H9 (cell line): ENCODE data around the gene HEG1. TPM values are rescaled to one million over a fixed set of nuclear protein-coding genes. Genes with fewer than 3 reads are reported as not detected.

Experiments used
- DNase-seq: peaks from one replicate; pipeline ENCODE4 v3.0.0-alpha.2; 2017
- H2AFZ ChIP-seq: one replicate; pipeline ENCODE4 v1.6.1; 2013; ENCODE audit warnings: mild to moderate bottlenecking, low read length, control low read depth, moderate library complexity
- H2AK5ac ChIP-seq: 2 replicates; pipeline ENCODE4 v1.6.1; 2013; ENCODE audit warnings: low read length, control low read depth, mixed read lengths; ENCODE audit not compliant: insufficient read length
- H2BK120ac ChIP-seq: one replicate; pipeline ENCODE4 v1.6.1; 2013; ENCODE audit warnings: low read depth, mild to moderate bottlenecking, low read length, control low read depth, inconsistent platforms; ENCODE audit not compliant: poor library complexity, severe bottlenecking
- H2BK12ac ChIP-seq: 2 replicates; pipeline ENCODE4 v1.6.1; 2013; ENCODE audit warnings: low read length, control low read depth, mixed read lengths, low read depth; ENCODE audit not compliant: insufficient read length
- H2BK15ac ChIP-seq: 2 replicates; pipeline ENCODE4 v1.6.1; 2013; ENCODE audit warnings: low read depth, low read length, control low read depth
- H2BK20ac ChIP-seq: one replicate; pipeline ENCODE4 v1.6.1; 2013; ENCODE audit warnings: low read depth, mild to moderate bottlenecking, low read length, control low read depth, inconsistent platforms; ENCODE audit not compliant: poor library complexity, severe bottlenecking
- H2BK5ac ChIP-seq: 2 replicates; pipeline ENCODE4 v1.6.1; 2013; ENCODE audit warnings: low read length, control low read depth, mixed read lengths; ENCODE audit not compliant: insufficient read length
- H3K14ac ChIP-seq: 2 replicates; pipeline ENCODE4 v1.6.1; 2013; ENCODE audit warnings: low read length, control low read depth; ENCODE audit not compliant: insufficient read depth
- H3K18ac ChIP-seq: 2 replicates; pipeline ENCODE4 v1.6.1; 2013; ENCODE audit warnings: low read depth, mild to moderate bottlenecking, mixed read lengths, low read length, control low read depth; ENCODE audit not compliant: insufficient read length
- H3K23ac ChIP-seq: 2 replicates; pipeline ENCODE4 v1.6.1; 2013; ENCODE audit warnings: low read length, control low read depth, mixed read lengths, low read depth; ENCODE audit not compliant: insufficient read length
- H3K23me2 ChIP-seq: 2 replicates; pipeline ENCODE4 v1.6.1; 2013; ENCODE audit warnings: low read depth, mild to moderate bottlenecking, mixed read lengths, low read length, control low read depth; ENCODE audit not compliant: insufficient read length, poor library complexity, severe bottlenecking
- H3K27ac ChIP-seq: 2 replicates; pipeline ENCODE4 v1.5.1; 2013; ENCODE audit warnings: low read length, control low read depth, mixed read lengths, low read depth; ENCODE audit not compliant: insufficient read length
- H3K27me3 ChIP-seq: 2 replicates; pipeline ENCODE4 v1.6.1; 2013; ENCODE audit warnings: low read length, control low read depth, inconsistent platforms; ENCODE audit not compliant: insufficient read depth
- H3K4ac ChIP-seq: 2 replicates; pipeline ENCODE4 v1.6.1; 2013; ENCODE audit warnings: low read depth, mild to moderate bottlenecking, control low read depth, inconsistent platforms, low read length, moderate library complexity
- H3K4me1 ChIP-seq: 2 replicates; pipeline ENCODE4 v1.6.1; 2013; ENCODE audit warnings: low read length, control low read depth, inconsistent platforms; ENCODE audit not compliant: insufficient read depth
- H3K4me2 ChIP-seq: 2 replicates; pipeline ENCODE4 v1.6.1; 2013; ENCODE audit warnings: low read length, control low read depth, mixed read lengths; ENCODE audit not compliant: insufficient read length, insufficient read depth
- H3K56ac ChIP-seq: 2 replicates; pipeline ENCODE4 v1.6.1; 2013; ENCODE audit warnings: low read depth, mild to moderate bottlenecking, mixed read lengths, low read length, control low read depth; ENCODE audit not compliant: insufficient read length
- H3K79me1 ChIP-seq: 2 replicates; pipeline ENCODE4 v1.6.1; 2013; ENCODE audit warnings: low read depth, mild to moderate bottlenecking, moderate library complexity, low read length, control low read depth, inconsistent platforms; ENCODE audit not compliant: insufficient read depth, poor library complexity, severe bottlenecking
- H3K79me2 ChIP-seq: 2 replicates; pipeline ENCODE4 v1.6.1; 2013; ENCODE audit warnings: low read length, control low read depth, inconsistent platforms; ENCODE audit not compliant: insufficient read depth
- H3K9ac ChIP-seq: 2 replicates; pipeline ENCODE4 v1.6.1; 2013; ENCODE audit warnings: low read length, control low read depth, mixed read lengths; ENCODE audit not compliant: insufficient read length; ENCODE audit errors: extremely low read depth
- H3K9me3 ChIP-seq: one replicate; pipeline ENCODE4 v1.6.1; 2013; ENCODE audit warnings: low read depth, low read length, inconsistent platforms; ENCODE audit not compliant: control insufficient read depth
- H3T11ph ChIP-seq: one replicate; pipeline ENCODE4 v1.6.1; 2013; ENCODE audit warnings: mild to moderate bottlenecking, low read length, control low read depth, inconsistent platforms
- H4K20me1 ChIP-seq: one replicate; pipeline ENCODE4 v1.6.1; 2013; ENCODE audit not compliant: control insufficient read depth, insufficient read length, insufficient read depth
- H4K5ac ChIP-seq: 2 replicates; pipeline ENCODE4 v1.6.1; 2013; ENCODE audit warnings: low read depth, mild to moderate bottlenecking, mixed read lengths, low read length, control low read depth; ENCODE audit not compliant: insufficient read length
- H4K8ac ChIP-seq: replicated peaks from 2 replicates; pipeline ENCODE4 v1.6.1; 2013; ENCODE audit warnings: low read length, control low read depth, mixed read lengths, low read depth; ENCODE audit not compliant: insufficient read length
- H4K91ac ChIP-seq: 2 replicates; pipeline ENCODE4 v1.6.1; 2013; ENCODE audit warnings: low read depth, mild to moderate bottlenecking, moderate library complexity, mixed read lengths, low read length, control low read depth; ENCODE audit not compliant: insufficient read length
- H3K27ac Mint-ChIP-seq, 3 experiments: 2 replicates in 2 of 3; 3 replicates in 1 of 3; pipeline ENCODE4 v1.8.0; 2020 to 2021; ENCODE audit warnings: mixed read lengths in 3 of 3, mild to moderate bottlenecking in 1 of 3, moderate library complexity in 1 of 3
- H3K27me3 Mint-ChIP-seq: 2 replicates; pipeline ENCODE4 v1.8.0; 2021; ENCODE audit warnings: low read depth, mild to moderate bottlenecking, moderate library complexity, mixed read lengths
- H3K36me3 Mint-ChIP-seq, 3 experiments: 2 replicates in 2 of 3; 3 replicates in 1 of 3; pipeline ENCODE4 v1.8.0; 2020 to 2021; ENCODE audit warnings: low read depth in 3 of 3, mixed read lengths in 3 of 3; ENCODE audit not compliant: insufficient read depth in 1 of 3
- H3K4me1 Mint-ChIP-seq, 2 experiments: 2 replicates each; pipeline ENCODE4 v1.8.0; 2020; ENCODE audit warnings: mixed read lengths in 2 of 2
- H3K4me3 Mint-ChIP-seq, 2 experiments: 2 replicates in 1 of 2; 3 replicates in 1 of 2; pipeline ENCODE4 v1.8.0; 2020 to 2021; ENCODE audit warnings: mild to moderate bottlenecking in 2 of 2, mixed read lengths in 2 of 2, moderate library complexity in 1 of 2
- H3K9me3 Mint-ChIP-seq, 2 experiments: 2 replicates in 1 of 2; 3 replicates in 1 of 2; pipeline ENCODE4 v1.8.0; 2020; ENCODE audit warnings: mild to moderate bottlenecking in 2 of 2, mixed read lengths in 2 of 2, moderate library complexity in 1 of 2
- WGBS: extraction: QIAGEN DNeasy Blood & Tissue Kit; methylation state at CpG from one replicate; pipeline ENCODE4 v1.1.7; 2013; ENCODE audit warnings: missing lambda C conversion rate, low lambda C conversion rate, mixed read lengths; ENCODE audit not compliant: insufficient read length; ENCODE audit errors: extremely low coverage; 5-methylcytosine and 5-hydroxymethylcytosine counted together
- total RNA-seq: library from RNA; stranded (reverse); gene quantifications from 2 replicates; pipeline ENCODE4 v1.2.1, GENCODE V29; 2021
- TF ChIP-seq, protein P1 (sequence below): fragments of 200-600 bp; sonication (generic); conservative IDR thresholded peaks from 3 replicates; pipeline ENCODE4 v1.8.0; 2021; ENCODE audit warnings: antibody characterized with exemption, mild to moderate bottlenecking

The HEG1 gene
- total RNA-seq, 1 experiment from 2014 or later = 10.3 TPM

DNA sequence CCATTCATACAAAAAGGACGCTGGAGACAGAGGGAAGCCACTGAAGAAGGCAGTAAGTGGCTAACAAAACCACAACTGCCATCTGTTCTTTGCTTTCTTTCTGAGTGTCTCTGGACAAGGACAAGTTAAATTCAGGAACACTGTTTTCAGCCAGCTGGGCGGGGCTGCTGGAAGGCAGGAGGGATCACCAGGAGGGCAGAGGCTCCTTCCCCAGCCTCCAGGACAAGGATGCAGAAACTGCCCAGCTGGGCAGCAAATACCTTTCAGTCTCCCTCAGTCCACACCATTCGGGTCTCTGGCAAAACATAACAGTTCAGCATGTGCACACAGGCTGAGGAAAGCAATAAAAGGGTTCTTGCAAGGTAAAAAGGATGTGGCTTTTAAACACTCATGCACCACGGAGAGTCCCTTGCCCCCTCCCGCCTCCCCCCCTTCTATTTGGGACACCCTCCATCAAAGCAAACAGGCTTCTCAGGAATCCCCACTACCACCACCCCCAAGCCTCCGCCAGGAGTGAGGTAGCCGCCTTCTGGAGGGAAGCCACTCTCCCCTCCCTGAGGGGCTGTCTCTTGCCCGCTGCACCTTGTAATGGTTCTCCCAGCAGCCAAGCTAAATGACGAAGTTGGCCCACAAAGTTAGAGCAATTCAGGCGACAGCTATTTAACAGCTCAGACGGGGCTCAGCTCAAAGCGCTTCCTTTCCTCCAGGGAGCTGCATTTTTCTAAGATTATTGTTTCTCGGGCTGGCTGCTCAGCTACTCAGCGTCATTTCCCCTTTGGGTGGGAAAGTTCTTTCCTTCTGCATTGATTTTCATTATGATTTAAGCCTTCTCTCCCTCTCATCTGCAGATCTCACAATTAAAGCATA lies 3.8 kb downstream of the HEG1 start:
- no peak overlapping the region for H2BK5ac ChIP-seq
- H3K4me3 Mint-ChIP-seq = peak overlapping the region in 1 of 2 experiments; percentile 55; a peak in 3 of 5 replicates
- peaks cover 0 to 2% of the 10 kb centered on the region in 2 experiments; a peak in 1 of 5 replicates for H3K9me3 Mint-ChIP-seq
- H4K20me1 ChIP-seq = no peaks in the 10 kb centered on the region
- H4K5ac ChIP-seq = no peak overlapping the region
- H3T11ph ChIP-seq = no peak overlapping the region
- H3K27ac ChIP-seq = no peak overlapping the region
- no peak overlapping the region for H3K14ac ChIP-seq
- no peak overlapping the region for H2AFZ ChIP-seq
- DNase-seq = peak; percentile 45
- H4K91ac ChIP-seq = no peak overlapping the region
- peak overlapping the region; percentile 2 to 48 (median 32); a peak in 1 of 7 replicates for H3K27ac Mint-ChIP-seq
- H3K36me3 Mint-ChIP-seq = peaks cover 0 to 4% (median 2%) of the 10 kb centered on the region in 3 experiments; a peak in 3 of 7 replicates
- H3K27me3 Mint-ChIP-seq = peaks cover 28% of the 10 kb centered on the region
- no peak overlapping the region for H4K8ac ChIP-seq
- H3K4ac ChIP-seq = no peak overlapping the region
- H3K79me2 ChIP-seq = no peaks in the 10 kb centered on the region
- H3K4me1 Mint-ChIP-seq = peaks cover 55 to 58% of the 10 kb centered on the region in 2 experiments
- peaks cover 14% of the 10 kb centered on the region for H3K23me2 ChIP-seq
- H2BK120ac ChIP-seq = no peak overlapping the region
- no peak overlapping the region for H2BK15ac ChIP-seq
- no peak overlapping the region for H3K56ac ChIP-seq
- H3K27me3 ChIP-seq = peaks cover 7% of the 10 kb centered on the region; the same call in 1 of the 2 replicates
- no CpG with 5 or more reads among the region's 14 CpGs for WGBS
- H3K4me2 ChIP-seq = peak overlapping the region; percentile 25
- no peak overlapping the region for H3K23ac ChIP-seq
- no peak overlapping the region for H2BK20ac ChIP-seq
- H3K9ac ChIP-seq = no peak overlapping the region
- H3K79me1 ChIP-seq = no peaks in the 10 kb centered on the region
- no peak overlapping the region for H2BK12ac ChIP-seq
- H3K18ac ChIP-seq = no peak overlapping the region
- H3K9me3 ChIP-seq = no peaks in the 10 kb centered on the region
- no peak overlapping the region for H2AK5ac ChIP-seq
- TF ChIP-seq, protein P1, sequence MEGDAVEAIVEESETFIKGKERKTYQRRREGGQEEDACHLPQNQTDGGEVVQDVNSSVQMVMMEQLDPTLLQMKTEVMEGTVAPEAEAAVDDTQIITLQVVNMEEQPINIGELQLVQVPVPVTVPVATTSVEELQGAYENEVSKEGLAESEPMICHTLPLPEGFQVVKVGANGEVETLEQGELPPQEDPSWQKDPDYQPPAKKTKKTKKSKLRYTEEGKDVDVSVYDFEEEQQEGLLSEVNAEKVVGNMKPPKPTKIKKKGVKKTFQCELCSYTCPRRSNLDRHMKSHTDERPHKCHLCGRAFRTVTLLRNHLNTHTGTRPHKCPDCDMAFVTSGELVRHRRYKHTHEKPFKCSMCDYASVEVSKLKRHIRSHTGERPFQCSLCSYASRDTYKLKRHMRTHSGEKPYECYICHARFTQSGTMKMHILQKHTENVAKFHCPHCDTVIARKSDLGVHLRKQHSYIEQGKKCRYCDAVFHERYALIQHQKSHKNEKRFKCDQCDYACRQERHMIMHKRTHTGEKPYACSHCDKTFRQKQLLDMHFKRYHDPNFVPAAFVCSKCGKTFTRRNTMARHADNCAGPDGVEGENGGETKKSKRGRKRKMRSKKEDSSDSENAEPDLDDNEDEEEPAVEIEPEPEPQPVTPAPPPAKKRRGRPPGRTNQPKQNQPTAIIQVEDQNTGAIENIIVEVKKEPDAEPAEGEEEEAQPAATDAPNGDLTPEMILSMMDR = no peak
- H3K4me1 ChIP-seq = peaks cover 17% of the 10 kb centered on the region; the same call in 1 of the 2 replicates
